H1 (cell line): Measurements from ENCODE around the gene SPP1. TPM values are rescaled to one million over a fixed set of nuclear protein-coding genes. Genes with fewer than 3 reads are reported as not detected.

Source experiments
- CTCF ChIA-PET: fragments of 300-600 bp; sonication (Branson Sonifier 250); formaldehyde crosslinking; loops from one replicate; lab custom pipeline; 2021; ENCODE audit not compliant: partially characterized antibody; lab: Charles Lee
- POLR2A ChIA-PET: fragments of 300-600 bp; sonication (Branson Sonifier 250); formaldehyde crosslinking; loops from one replicate; lab custom pipeline; 2021; ENCODE audit warnings: inconsistent platforms; ENCODE audit not compliant: partially characterized antibody; lab: Charles Lee
- DNase-seq, 2 experiments: peaks; one replicate each; pipeline versions ENCODE4 v3.0.0 to v3.0.0-alpha.2; 2010 to 2022; ENCODE audit warnings: low spot score in 2 of 2, low read depth in 1 of 2, mixed read lengths in 1 of 2
- FAIRE-seq: peaks from 2 replicates; lab custom pipeline; 2011; peaks lifted over from hg19 to GRCh38; lab: Jason Lieb, UNC
- H2AFZ ChIP-seq: 2 replicates; pipeline ENCODE4 v1.8.1; 2012; ENCODE audit warnings: low read length, inconsistent platforms
- H2AK5ac ChIP-seq: 2 replicates; pipeline ENCODE4 v1.6.1; 2013; ENCODE audit warnings: low read depth, low read length
- H2BK120ac ChIP-seq: replicated peaks from 2 replicates; pipeline ENCODE3; 2013; ENCODE audit warnings: low read depth, low read length, inconsistent platforms
- H2BK12ac ChIP-seq: 2 replicates; pipeline ENCODE4 v1.6.1; 2013; ENCODE audit warnings: low read depth, low read length
- H2BK15ac ChIP-seq: 2 replicates; pipeline ENCODE4 v1.6.1; 2013; ENCODE audit warnings: low read length
- H2BK20ac ChIP-seq: 2 replicates; pipeline ENCODE4 v1.6.1; 2013; ENCODE audit warnings: low read length
- H2BK5ac ChIP-seq: 2 replicates; pipeline ENCODE4 v1.6.1; 2013; ENCODE audit warnings: low read depth, low read length
- H3K14ac ChIP-seq: 2 replicates; pipeline ENCODE4 v1.6.1; 2013; ENCODE audit warnings: inconsistent platforms; ENCODE audit not compliant: insufficient read length
- H3K18ac ChIP-seq: 2 replicates; pipeline ENCODE4 v1.6.1; 2013; ENCODE audit warnings: low read length; ENCODE audit errors: extremely low read depth
- H3K23ac ChIP-seq: 2 replicates; pipeline ENCODE4 v1.6.1; 2013; ENCODE audit warnings: inconsistent platforms; ENCODE audit not compliant: insufficient read length
- H3K23me2 ChIP-seq: 2 replicates; pipeline ENCODE4 v1.6.1; 2013; ENCODE audit warnings: low read depth, low read length
- H3K27ac ChIP-seq: 2 replicates; pipeline ENCODE4 v1.6.1; 2011; ENCODE audit warnings: low read depth, low read length, inconsistent platforms
- H3K27me3 ChIP-seq, 4 experiments: replicated peaks in 1 of 4; 1 replicate in 1 of 4; 2 replicates in 3 of 4; pipeline versions ENCODE4 v1.6.1 to v1.8.1; 2011 to 2013; ENCODE audit warnings: low read length in 3 of 4, mild to moderate bottlenecking in 3 of 4, inconsistent platforms in 2 of 4, mixed read lengths in 2 of 4, moderate library complexity in 1 of 4; ENCODE audit not compliant: control insufficient read depth in 3 of 4, insufficient read depth in 3 of 4; ENCODE audit errors: extremely low read depth in 1 of 4
- H3K36me3 ChIP-seq, 4 experiments: 2 replicates each; pipeline versions ENCODE4 v1.6.1 to v1.8.1; 2011 to 2013; ENCODE audit warnings: mild to moderate bottlenecking in 4 of 4, low read length in 3 of 4, moderate library complexity in 2 of 4, control low read depth in 1 of 4, inconsistent platforms in 1 of 4; ENCODE audit not compliant: insufficient read depth in 4 of 4, control insufficient read depth in 2 of 4
- H3K4ac ChIP-seq: replicated peaks from 2 replicates; pipeline ENCODE3; 2013; ENCODE audit warnings: low read length, low read depth, mixed read lengths, inconsistent platforms; ENCODE audit not compliant: insufficient read length
- H3K4me1 ChIP-seq, 4 experiments: replicated peaks in 1 of 4; 1 replicate in 1 of 4; 2 replicates in 3 of 4; pipeline versions ENCODE4 v1.6.1 to v1.8.1; 2011 to 2013; ENCODE audit warnings: low read length in 3 of 4, inconsistent platforms in 2 of 4, mixed read lengths in 1 of 4; ENCODE audit not compliant: insufficient read depth in 4 of 4, control insufficient read depth in 3 of 4
- H3K4me2 ChIP-seq, 2 experiments: 2 replicates each; pipeline versions ENCODE4 v1.6.1 to v1.8.1; 2011 to 2013; ENCODE audit warnings: low read depth in 2 of 2, low read length in 2 of 2, control low read depth in 1 of 2, inconsistent platforms in 1 of 2, mild to moderate bottlenecking in 1 of 2; ENCODE audit not compliant: insufficient read depth in 1 of 2
- H3K4me3 ChIP-seq, 4 experiments: fragments of 200-600, 300-600 bp in 1 of 4; sonication (generic), shearing (Covaris generic), sonication (Bioruptor Twin) in 1 of 4; 2 replicates each; pipeline versions ENCODE4 v1.5.1 to v1.8.1; 2011 to 2016; ENCODE audit warnings: low read length in 4 of 4, low read depth in 3 of 4, control low read depth in 2 of 4, inconsistent platforms in 2 of 4, mild to moderate bottlenecking in 2 of 4, mixed read lengths in 1 of 4, moderate library complexity in 1 of 4; ENCODE audit not compliant: insufficient read depth in 2 of 4; ENCODE audit errors: extremely low read depth in 1 of 4
- H3K56ac ChIP-seq: replicated peaks from 2 replicates; pipeline ENCODE3; 2013; ENCODE audit warnings: low read depth, mild to moderate bottlenecking, mixed read lengths, low read length, inconsistent platforms; ENCODE audit not compliant: insufficient read length
- H3K79me1 ChIP-seq: 2 replicates; pipeline ENCODE4 v1.6.1; 2013; ENCODE audit warnings: low read depth, low read length, control low read depth
- H3K79me2 ChIP-seq, 2 experiments: 2 replicates each; pipeline versions ENCODE4 v1.6.1 to v1.8.1; 2012 to 2013; ENCODE audit warnings: low read length in 2 of 2, mild to moderate bottlenecking in 2 of 2, inconsistent platforms in 1 of 2; ENCODE audit not compliant: insufficient read depth in 2 of 2, control insufficient read depth in 1 of 2
- H3K9ac ChIP-seq, 4 experiments: replicated peaks in 1 of 4; 1 replicate in 1 of 4; 2 replicates in 3 of 4; pipeline versions ENCODE4 v1.6.1 to v1.8.1; 2011 to 2013; ENCODE audit warnings: low read depth in 3 of 4, low read length in 3 of 4, control low read depth in 2 of 4, mild to moderate bottlenecking in 2 of 4, moderate library complexity in 2 of 4, inconsistent platforms in 1 of 4; ENCODE audit errors: extremely low read depth in 1 of 4
- H3K9me3 ChIP-seq, 2 experiments: 2 replicates each; pipeline versions ENCODE4 v1.6.1 to v1.8.1; 2012 to 2013; ENCODE audit warnings: mild to moderate bottlenecking in 2 of 2, moderate library complexity in 2 of 2, control low read depth in 1 of 2, inconsistent platforms in 1 of 2, low read depth in 1 of 2, low read length in 1 of 2, mixed read lengths in 1 of 2; ENCODE audit not compliant: insufficient read depth in 2 of 2
- H4K20me1 ChIP-seq, 2 experiments: replicated peaks in 1 of 2; 2 replicates each; pipeline versions ENCODE3 to v1.8.1; 2011 to 2013; ENCODE audit warnings: inconsistent platforms in 2 of 2, low read length in 2 of 2, mild to moderate bottlenecking in 1 of 2; ENCODE audit not compliant: insufficient read depth in 2 of 2, control insufficient read depth in 1 of 2
- H4K5ac ChIP-seq: 2 replicates; pipeline ENCODE4 v1.6.1; 2013; ENCODE audit warnings: low read length, low read depth, mixed read lengths, inconsistent platforms; ENCODE audit not compliant: insufficient read length
- H4K8ac ChIP-seq: 2 replicates; pipeline ENCODE4 v1.8.0; 2013; ENCODE audit warnings: mild to moderate bottlenecking, moderate library complexity, low read length, inconsistent platforms; ENCODE audit not compliant: insufficient read depth; ENCODE audit errors: extremely low read depth
- H4K91ac ChIP-seq: replicated peaks from 2 replicates; pipeline ENCODE3; 2013; ENCODE audit warnings: low read length, mixed read lengths, inconsistent platforms; ENCODE audit not compliant: insufficient read length
- ASH2L ChIP-seq: fragments of 200-600, 300-600 bp; sonication (generic); IDR thresholded peaks from one replicate; pipeline ENCODE4 v1.7.1; 2017; ENCODE audit warnings: low read length
- BCL11A ChIP-seq, 2 experiments: IDR thresholded peaks; one replicate each; pipeline ENCODE4 v1.6.1; 2011; ENCODE audit warnings: low read depth in 2 of 2, low read length in 2 of 2, mild to moderate bottlenecking in 2 of 2
- CTBP2 ChIP-seq: IDR thresholded peaks from 2 replicates; pipeline ENCODE4 v1.7.0; 2011; ENCODE audit warnings: borderline replicate concordance, mild to moderate bottlenecking, moderate library complexity, mixed read lengths, low read length; ENCODE audit not compliant: insufficient read depth, insufficient read length
- JUN ChIP-seq: IDR thresholded peaks from 2 replicates; pipeline ENCODE4 v1.6.1; 2011; ENCODE audit warnings: low read depth, mild to moderate bottlenecking, improper control_type of control experiment, low read length
- PHF8 ChIP-seq: fragments of 200-600 bp; sonication (generic); conservative IDR thresholded peaks from 2 replicates; pipeline ENCODE4 v1.7.1; 2012; ENCODE audit warnings: low read depth, mild to moderate bottlenecking, inconsistent platforms, low read length, moderate library complexity
- RXRA ChIP-seq: IDR thresholded peaks from 2 replicates; pipeline ENCODE4 v1.6.1; 2011; ENCODE audit warnings: low read depth, mild to moderate bottlenecking, low read length, moderate library complexity; ENCODE audit not compliant: insufficient read depth
- SUZ12 ChIP-seq: fragments of 200-600 bp; sonication (generic); IDR thresholded peaks from 2 replicates; pipeline ENCODE4 v1.6.1; 2012; ENCODE audit warnings: mild to moderate bottlenecking, inconsistent platforms, low read length, moderate library complexity, mixed read lengths
- TBP ChIP-seq: IDR thresholded peaks from 2 replicates; pipeline ENCODE4 v1.6.1; 2011; ENCODE audit warnings: low read depth, low read length, improper control_type of control experiment
- TEAD4 ChIP-seq: IDR thresholded peaks from 2 replicates; pipeline ENCODE4 v1.6.1; 2012; ENCODE audit warnings: low read depth, low read length, inconsistent platforms, mixed read lengths
- WGBS, 2 experiments: shearing (Covaris generic) in 1 of 2; methylation state at CpG; one replicate each; pipeline versions ENCODE4 v1.1.6 to v1.1.7; 2013 to 2015; ENCODE audit warnings: low lambda C conversion rate in 2 of 2, mixed read lengths in 2 of 2, inconsistent platforms in 1 of 2, low coverage in 1 of 2, missing lambda C conversion rate in 1 of 2; ENCODE audit not compliant: insufficient replicate concordance in 2 of 2, insufficient coverage in 1 of 2, insufficient read length in 1 of 2; ENCODE audit errors: extremely low coverage in 1 of 2, missing lambda C conversion rate in 1 of 2; 5-methylcytosine and 5-hydroxymethylcytosine counted together
- polyA plus RNA-seq, 7 experiments: library from polyadenylated mRNA; depleted of rRNA in 3 of 7; stranded (reverse) in 5 of 7; unstranded in 2 of 7; fragments of >200 nt in 5 of 7; fragments of 200-250 nt in 2 of 7; gene quantifications; 1 replicate in 5 of 7; 2 replicates in 1 of 7; 4 replicates in 1 of 7; pipeline versions ENCODE4 v1.2.1 to v1.2.3, GENCODE V29; 2011 to 2013; ENCODE audit warnings: missing spikeins in 2 of 7, mixed read lengths in 2 of 7
- total RNA-seq: library from RNA; stranded (reverse); fragmentation: NEBNext Ultra II Directional; extraction: Animal tissue kit (Norgen Biotek cat#: 25700); gene quantifications from 2 replicates; pipeline ENCODE4 v1.2.1, GENCODE V29; 2021
- TF ChIP-seq, protein P1 (sequence below), 3 experiments: IDR thresholded peaks; 1 replicate in 2 of 3; 2 replicates in 1 of 3; pipeline versions ENCODE4 v1.5.1 to v1.6.1; 2011; ENCODE audit warnings: low read length in 3 of 3, mild to moderate bottlenecking in 3 of 3, inconsistent platforms in 2 of 3, low read depth in 1 of 3, moderate library complexity in 1 of 3; ENCODE audit not compliant: insufficient read depth in 1 of 3; ENCODE audit errors: control extremely low read depth in 1 of 3

Gene SPP1
- total and polyA plus RNA-seq, 2 of the 8 experiments (the other 6 are each of a cell fraction or from before 2014, with no cell fraction given): 13.7 to 26.5 TPM

DNA sequence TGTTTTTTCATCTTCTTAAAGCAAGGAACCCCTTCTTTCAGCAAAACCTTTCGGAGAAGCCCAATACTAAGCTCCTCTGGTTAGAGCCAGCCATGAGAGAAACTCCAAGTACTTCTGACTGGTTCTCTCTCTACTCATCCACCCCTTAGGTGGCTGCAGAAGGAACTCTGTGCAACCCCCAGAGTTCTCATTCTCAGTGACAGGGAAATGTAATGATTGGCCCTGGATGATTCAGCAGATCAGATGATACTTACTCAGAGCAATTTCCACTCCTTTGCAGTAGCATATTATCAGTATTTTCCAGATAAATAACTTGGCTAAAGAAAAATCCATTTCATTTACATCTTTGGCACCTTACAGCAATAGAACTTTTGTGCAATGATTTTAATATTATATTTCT is 3.2 kb downstream of the SPP1 start:
- Histone ChIP-seq H2AK5ac (no peak overlapping the region), H4K20me1 (no peaks in the 10 kb centered on the region), H3K27me3 (0 out of 7 replicates have a peak, but pooled peaks cover 0 to 2% (median 0%) of the 10 kb centered on the region in 4 experiments), H3K79me1 (no peaks in the 10 kb centered on the region), H3K14ac (no peak overlapping the region), H3K18ac (no peak overlapping the region), H3K4me2 (no peak overlapping the region), H2BK12ac (no peak overlapping the region), H2BK20ac (no peak overlapping the region; the same call in 1 of the 2 replicates), H4K5ac (no peak overlapping the region), H3K4ac (no peak overlapping the region), H3K56ac (no peak overlapping the region), H3K9me3 (no peaks in the 10 kb centered on the region), H2BK15ac (no peak overlapping the region), H2BK5ac (no peak overlapping the region), H3K23ac (no peak overlapping the region), H3K79me2 (no peaks in the 10 kb centered on the region), H3K36me3 (no peaks in the 10 kb centered on the region), H2BK120ac (no peak overlapping the region), H3K4me1 (peaks cover 0 to 5% (median 1%) of the 10 kb centered on the region in 4 experiments; a peak in 3 of 7 replicates), H3K4me3 (no peak overlapping the region), H2AFZ (0 out of 2 replicates have a peak overlapping the region, but pooled peaks have one; percentile 9), H4K91ac (no peak overlapping the region), H3K27ac (no peak overlapping the region), H3K23me2 (no peaks in the 10 kb centered on the region), H3K9ac (no peak overlapping the region), H4K8ac (no peak overlapping the region)
- CTCF ChIA-PET: interaction anchor here (0.6 to 2.0 kb wide), 5 partner anchors 11 to 694 kb away, joined by 3 to 6 read pairs (median 4); no protein-coding TSS in a partner anchor
- FAIRE-seq (no peak), DNase-seq (no peak)
- no peak for TF ChIP-seq SUZ12
- TF ChIP-seq PHF8: no peak
- TF ChIP-seq, protein P1, sequence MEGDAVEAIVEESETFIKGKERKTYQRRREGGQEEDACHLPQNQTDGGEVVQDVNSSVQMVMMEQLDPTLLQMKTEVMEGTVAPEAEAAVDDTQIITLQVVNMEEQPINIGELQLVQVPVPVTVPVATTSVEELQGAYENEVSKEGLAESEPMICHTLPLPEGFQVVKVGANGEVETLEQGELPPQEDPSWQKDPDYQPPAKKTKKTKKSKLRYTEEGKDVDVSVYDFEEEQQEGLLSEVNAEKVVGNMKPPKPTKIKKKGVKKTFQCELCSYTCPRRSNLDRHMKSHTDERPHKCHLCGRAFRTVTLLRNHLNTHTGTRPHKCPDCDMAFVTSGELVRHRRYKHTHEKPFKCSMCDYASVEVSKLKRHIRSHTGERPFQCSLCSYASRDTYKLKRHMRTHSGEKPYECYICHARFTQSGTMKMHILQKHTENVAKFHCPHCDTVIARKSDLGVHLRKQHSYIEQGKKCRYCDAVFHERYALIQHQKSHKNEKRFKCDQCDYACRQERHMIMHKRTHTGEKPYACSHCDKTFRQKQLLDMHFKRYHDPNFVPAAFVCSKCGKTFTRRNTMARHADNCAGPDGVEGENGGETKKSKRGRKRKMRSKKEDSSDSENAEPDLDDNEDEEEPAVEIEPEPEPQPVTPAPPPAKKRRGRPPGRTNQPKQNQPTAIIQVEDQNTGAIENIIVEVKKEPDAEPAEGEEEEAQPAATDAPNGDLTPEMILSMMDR (IDR thresholded peaks at IDR 0.05; ENCODE audit: control extremely low read depth in 1 of 3, insufficient read depth in 1 of 3, low read depth in 1 of 3, low read length in 3 of 3): no peak
- TF ChIP-seq RXRA: no peak
- TF ChIP-seq ASH2L: no peak
- TF ChIP-seq CTBP2: no peak
- TF ChIP-seq JUN: no peak
- TF ChIP-seq TBP: no peak
- no peak for TF ChIP-seq TEAD4
- no peak for TF ChIP-seq BCL11A (IDR thresholded peaks at IDR 0.05; ENCODE audit: low read depth in 2 of 2, low read length in 2 of 2)
- POLR2A ChIA-PET: interaction anchor here (0.6 to 1.8 kb wide), 4 partner anchors 47 to 101 kb away, joined by 3 to 6 read pairs (median 4); no protein-coding TSS in a partner anchor
- WGBS, 2 experiments: 100% methylated on average over 1 of the region's 1 CpG; no CpG with 5 or more reads in 1 of the 2 experiments
